ENCODE results near the gene THEMIS2.
"Not testable (repeated sequence)": the region's sequence is repeated elsewhere in the genome, so short reads cannot be mapped to it uniquely, and the experiment has no call there.

THEMIS2 gene

GRCh38 chr1:27872059-27872801 lies at the start of gene THEMIS2:
Gene THEMIS2, plus strand, starts transcription at chr1:27872544. Its CDS starts 28 bp downstream, at chr1:27872572.
- DNase-seq: no peak

- DNase-seq: no peak
Measured at GRCh38 chr1:27823784-27824183, 48.6 kb upstream of the THEMIS2 start.

GRCh38 chr1:27824411-27824810 lies 47.9 kb upstream of the THEMIS2 start:
- no peak for DNase-seq

GRCh38 chr1:27829339-27829960 lies 42.9 kb upstream of the THEMIS2 start:
- DNase-seq: not testable (repeated sequence)

GRCh38 chr1:27830621-27831440 lies 41.5 kb upstream of the THEMIS2 start, which contains the start of gene PPP1R8:
Gene PPP1R8, plus strand, starts transcription at chr1:27830782. Its CDS starts 54 bp downstream, at chr1:27830836.
- peak; percentile 96 for DNase-seq

- DNase-seq: no peak
Measured at GRCh38 chr1:27831568-27832410, 40.6 kb upstream of the THEMIS2 start.

- DNase-seq: no peak
Measured at GRCh38 chr1:27832762-27833161, 39.6 kb upstream of the THEMIS2 start.

- DNase-seq: no peak
Measured at GRCh38 chr1:27833470-27833869, 38.9 kb upstream of the THEMIS2 start.

- no peak for DNase-seq
Measured at GRCh38 chr1:27835046-27835445, 37.3 kb upstream of the THEMIS2 start.

GRCh38 chr1:27835501-27835900 lies 36.8 kb upstream of the THEMIS2 start:
- no peak for DNase-seq

- DNase-seq: no peak
Measured at GRCh38 chr1:27849951-27850350, 22.4 kb upstream of the THEMIS2 start.

- DNase-seq: no peak
Measured at GRCh38 chr1:27855085-27855484, 17.3 kb upstream of the THEMIS2 start.

GRCh38 chr1:27856561-27857343 lies 15.6 kb upstream of the THEMIS2 start:
- DNase-seq: no peak

- DNase-seq: not testable (repeated sequence)
Measured at GRCh38 chr1:27857552-27857951, 14.8 kb upstream of the THEMIS2 start.

GRCh38 chr1:27858072-27858948 lies 14.0 kb upstream of the THEMIS2 start:
- peak; percentile 66 for DNase-seq

- DNase-seq: no peak
Measured at GRCh38 chr1:27858949-27859576, 13.3 kb upstream of the THEMIS2 start.

- DNase-seq: no peak
Measured at GRCh38 chr1:27861436-27861835, 10.9 kb upstream of the THEMIS2 start.

GRCh38 chr1:27862004-27862403 lies 10.3 kb upstream of the THEMIS2 start:
- no peak for DNase-seq

GRCh38 chr1:27862671-27863537 lies 9.4 kb upstream of the THEMIS2 start:
- DNase-seq: no peak
